Muscle layer of colon (tissue), 2 donors: ENCODE data around the gene NFIB.

Experiments used
- H3K27ac ChIP-seq: one replicate; pipeline ENCODE4 v1.7.0; 2013; ENCODE audit warnings: low read depth, mild to moderate bottlenecking, low read length, moderate library complexity
- H3K27me3 ChIP-seq, 2 donors: one replicate each; pipeline ENCODE4 v1.7.0; 2013; ENCODE audit warnings: low read length in 2 of 2, mild to moderate bottlenecking in 2 of 2; ENCODE audit not compliant: insufficient read depth in 2 of 2, control insufficient read depth in 1 of 2
- H3K36me3 ChIP-seq: one replicate; pipeline ENCODE4 v1.7.0; 2013; ENCODE audit warnings: mild to moderate bottlenecking, low read length; ENCODE audit not compliant: insufficient read depth
- H3K4me1 ChIP-seq: one replicate; pipeline ENCODE4 v1.7.0; 2013; ENCODE audit warnings: mild to moderate bottlenecking, low read length; ENCODE audit not compliant: insufficient read depth
- H3K4me3 ChIP-seq, 2 donors: one replicate each; pipeline ENCODE4 v1.7.0; 2013; ENCODE audit warnings: low read length in 2 of 2, low read depth in 1 of 2, mild to moderate bottlenecking in 1 of 2, moderate library complexity in 1 of 2
- H3K9ac ChIP-seq: one replicate; pipeline ENCODE4 v1.7.0; 2013; ENCODE audit warnings: low read length
- H3K9me3 ChIP-seq: one replicate; pipeline ENCODE4 v1.7.0; 2013; ENCODE audit warnings: mild to moderate bottlenecking, low read length
- donor health status: abdominal sarcoma.
- donor health status: Adenocarcinoma of cecum.

NFIB gene

DNA sequence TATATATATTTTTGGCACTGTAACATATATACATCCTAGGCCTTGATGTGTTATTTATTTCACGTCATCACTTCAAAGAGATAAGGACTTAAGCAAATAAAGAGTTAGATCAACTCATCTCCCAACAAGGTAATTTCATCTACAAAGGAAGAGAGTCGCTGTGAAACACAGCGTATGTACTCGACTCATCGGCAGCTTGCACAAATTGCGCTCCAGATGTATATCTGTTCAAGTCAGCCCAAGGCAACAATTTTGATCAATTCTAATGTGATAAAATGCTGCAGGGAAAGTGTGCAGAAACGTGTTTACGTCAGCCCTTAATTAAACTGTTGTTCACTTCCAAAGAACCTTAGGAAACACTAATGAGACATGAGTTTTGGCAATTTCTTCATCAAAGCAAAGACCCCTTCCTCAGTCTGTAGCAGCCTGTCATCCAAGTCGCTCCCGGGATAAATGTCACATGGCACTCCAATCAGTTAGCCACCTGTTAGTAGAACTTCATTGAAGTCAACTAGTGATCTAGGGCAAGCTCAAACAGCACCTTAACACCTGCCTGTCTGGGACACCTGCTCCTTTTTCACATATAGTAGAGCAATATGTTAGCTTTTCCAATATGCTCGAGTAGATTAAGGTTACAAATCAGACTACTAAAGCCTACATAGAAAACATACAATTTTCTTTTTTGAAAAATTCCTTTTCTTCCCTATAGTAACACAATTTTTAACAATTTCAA lies 182.4 kb downstream of the NFIB start:
- Histone ChIP-seq H3K9ac (no peak overlapping the region), H3K36me3 (no peaks in the 10 kb centered on the region), H3K4me3 (no peak overlapping the region), H3K4me1 (peaks cover 21% of the 10 kb centered on the region), H3K27me3 (no peaks in the 10 kb centered on the region), H3K27ac (no peak overlapping the region), H3K9me3 (no peaks in the 10 kb centered on the region)

- H3K4me1 ChIP-seq = peaks cover 5% of the 10 kb centered on the region
- H3K27ac ChIP-seq = no peak overlapping the region
- H3K36me3 ChIP-seq = peaks cover 3% of the 10 kb centered on the region
- H3K9me3 ChIP-seq = no peaks in the 10 kb centered on the region
- H3K27me3 ChIP-seq = no peaks in the 10 kb centered on the region
- H3K4me3 ChIP-seq = no peak overlapping the region
- no peak overlapping the region for H3K9ac ChIP-seq
Observed at GRCh38 chr9:14127656-14128055, 186.3 kb downstream of the NFIB start.

GRCh38 chr9:14119694-14120514 lies 194.0 kb downstream of the NFIB start:
- H3K9me3 ChIP-seq = no peaks in the 10 kb centered on the region
- H3K4me1 ChIP-seq = no peaks in the 10 kb centered on the region
- H3K36me3 ChIP-seq = peaks cover 51% of the 10 kb centered on the region
- no peak overlapping the region for H3K9ac ChIP-seq
- no peak overlapping the region for H3K27ac ChIP-seq
- no peak overlapping the region for H3K4me3 ChIP-seq
- H3K27me3 ChIP-seq = no peaks in the 10 kb centered on the region

- no peaks in the 10 kb centered on the region for H3K4me1 ChIP-seq
- no peak overlapping the region for H3K9ac ChIP-seq
- H3K9me3 ChIP-seq = no peaks in the 10 kb centered on the region
- peaks cover 50% of the 10 kb centered on the region for H3K36me3 ChIP-seq
- H3K27me3 ChIP-seq = no peaks in the 10 kb centered on the region
- H3K4me3 ChIP-seq = no peak overlapping the region
- no peak overlapping the region for H3K27ac ChIP-seq
Observed at GRCh38 chr9:14112226-14112625, 201.7 kb downstream of the NFIB start.

DNA sequence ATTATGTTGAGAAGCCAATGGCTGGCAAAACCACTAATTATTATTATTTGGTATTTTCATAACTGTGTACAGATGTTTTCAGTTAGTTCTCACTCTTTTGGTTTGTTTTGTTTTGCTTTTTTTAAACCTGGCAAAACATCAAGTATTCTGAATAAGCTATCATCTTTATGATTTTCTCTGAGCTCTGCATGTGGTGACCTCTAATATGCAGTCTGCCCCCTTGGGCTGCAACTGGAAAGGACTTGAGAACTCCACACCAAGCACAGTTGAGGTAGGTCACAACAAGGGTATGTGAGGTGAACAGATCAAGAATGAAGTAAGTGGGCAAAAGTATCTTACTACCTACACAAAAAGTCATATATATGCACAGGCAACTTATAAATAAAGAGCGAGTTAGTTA lies 202.2 kb downstream of the NFIB start:
- no peaks in the 10 kb centered on the region for H3K9me3 ChIP-seq
- no peaks in the 10 kb centered on the region for H3K4me1 ChIP-seq
- peaks cover 45% of the 10 kb centered on the region for H3K36me3 ChIP-seq
- H3K27ac ChIP-seq = no peak overlapping the region
- no peaks in the 10 kb centered on the region for H3K27me3 ChIP-seq
- H3K9ac ChIP-seq = no peak overlapping the region
- no peak overlapping the region for H3K4me3 ChIP-seq

DNA sequence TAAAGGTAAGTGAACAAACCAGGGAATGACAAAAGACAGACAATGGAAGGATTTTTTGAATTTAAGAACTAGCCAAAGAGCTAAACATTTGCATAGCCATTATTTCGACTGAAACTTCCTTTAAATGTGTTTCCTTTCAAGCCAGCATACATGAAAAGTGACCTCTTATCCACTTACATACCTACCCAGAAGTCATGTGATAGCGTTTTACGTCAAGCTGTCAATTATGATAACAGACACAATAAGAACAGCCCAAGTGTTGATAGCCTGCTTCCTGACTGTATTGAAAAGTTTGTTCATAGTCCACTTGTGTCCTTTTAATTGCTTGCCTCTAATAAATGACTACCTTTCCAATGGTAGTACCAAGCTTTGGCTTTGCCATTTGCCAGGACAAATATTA lies 206.0 kb downstream of the NFIB start:
- no peaks in the 10 kb centered on the region for H3K4me1 ChIP-seq
- H3K27ac ChIP-seq = no peak overlapping the region
- no peak overlapping the region for H3K4me3 ChIP-seq
- H3K9me3 ChIP-seq = no peaks in the 10 kb centered on the region
- H3K36me3 ChIP-seq = peaks cover 11% of the 10 kb centered on the region
- no peak overlapping the region for H3K9ac ChIP-seq
- no peaks in the 10 kb centered on the region for H3K27me3 ChIP-seq

- H3K4me1 ChIP-seq = no peaks in the 10 kb centered on the region
Observed at GRCh38 chr9:14107495-14107894, 206.4 kb downstream of the NFIB start.

GRCh38 chr9:14106699-14107098 lies 207.2 kb downstream of the NFIB start:
- H3K36me3 ChIP-seq = peaks cover 4% of the 10 kb centered on the region
- no peaks in the 10 kb centered on the region for H3K27me3 ChIP-seq
- no peaks in the 10 kb centered on the region for H3K9me3 ChIP-seq
- H3K27ac ChIP-seq = no peak overlapping the region
- H3K4me3 ChIP-seq = no peak overlapping the region
- no peaks in the 10 kb centered on the region for H3K4me1 ChIP-seq
- H3K9ac ChIP-seq = no peak overlapping the region

More at GRCh38 chr9:14107495-14107894, 206.4 kb downstream of the NFIB start:
- Histone ChIP-seq H3K27ac (no peak overlapping the region), H3K9me3 (no peaks in the 10 kb centered on the region), H3K9ac (no peak overlapping the region), H3K36me3 (peaks cover 7% of the 10 kb centered on the region), H3K27me3 (no peaks in the 10 kb centered on the region), H3K4me3 (no peak overlapping the region)

- Histone ChIP-seq H3K4me1 (no peaks in the 10 kb centered on the region), H3K36me3 (peaks cover 2% of the 10 kb centered on the region), H3K4me3 (no peak overlapping the region), H3K9me3 (no peaks in the 10 kb centered on the region), H3K27ac (no peak overlapping the region), H3K9ac (no peak overlapping the region), H3K27me3 (no peaks in the 10 kb centered on the region)
Observed at GRCh38 chr9:14104496-14104895, 209.4 kb downstream of the NFIB start.

GRCh38 chr9:14103115-14103514 lies 210.8 kb downstream of the NFIB start:
- Histone ChIP-seq H3K9me3 (no peaks in the 10 kb centered on the region), H3K4me1 (peaks cover 10% of the 10 kb centered on the region), H3K36me3 (no peaks in the 10 kb centered on the region), H3K27me3 (no peaks in the 10 kb centered on the region), H3K27ac (no peak overlapping the region), H3K4me3 (no peak overlapping the region), H3K9ac (no peak overlapping the region)

DNA sequence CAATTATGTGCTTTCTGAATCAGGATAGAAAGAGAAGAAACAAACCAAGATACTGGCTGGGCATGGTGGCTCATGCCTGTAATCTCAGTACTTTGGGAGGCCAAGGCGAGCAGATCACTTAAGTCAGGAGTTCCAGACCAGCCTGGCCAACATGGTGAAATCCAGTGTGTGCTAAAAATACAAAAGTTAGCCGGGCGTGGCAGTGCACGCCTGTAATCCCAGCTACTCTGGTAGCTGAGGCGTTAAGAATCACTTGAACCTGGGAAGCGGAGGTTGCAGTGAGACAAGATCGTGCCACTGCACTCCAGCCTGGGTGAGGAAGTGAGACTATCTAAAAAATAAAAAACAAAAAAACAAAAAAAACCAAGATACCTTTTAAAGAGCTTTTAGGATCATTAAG lies 214.2 kb downstream of the NFIB start:
- H3K27me3 ChIP-seq = no peaks in the 10 kb centered on the region
- no peak overlapping the region for H3K27ac ChIP-seq
- no peak overlapping the region for H3K9ac ChIP-seq
- H3K36me3 ChIP-seq = no peaks in the 10 kb centered on the region
- H3K4me3 ChIP-seq = no peak overlapping the region
- peaks cover 29% of the 10 kb centered on the region for H3K4me1 ChIP-seq
- no peaks in the 10 kb centered on the region for H3K9me3 ChIP-seq
